ENCODE results near the gene NRP1.

GRCh38 chr10:33174674-33175434 is 159.6 kb downstream of the NRP1 start:
- TF ChIP-seq CTCF (IDR thresholded peaks at IDR 0.05) (no peak), POLR2A (IDR thresholded peaks at IDR 0.05) (no peak)
